SU-DHL-6 (cell line): ENCODE data around the gene NADK.

Source experiments
- H2AFZ ChIP-seq: fragments of 200-600 bp; sonication (generic); 2 replicates; pipeline ENCODE4 v1.6.1; 2014; ENCODE audit warnings: low read depth, mild to moderate bottlenecking, moderate library complexity, mixed read lengths, antibody characterized with exemption, low read length; ENCODE audit not compliant: severe bottlenecking
- H3F3A ChIP-seq: fragments of 200-600 bp; shearing (Covaris generic); 2 replicates; pipeline ENCODE4 v1.6.0; 2016; ENCODE audit warnings: antibody characterized with exemption, mild to moderate bottlenecking; ENCODE audit not compliant: insufficient read depth
- H3K27ac ChIP-seq: fragments of 200-600 bp; sonication (generic); 2 replicates; pipeline ENCODE4 v1.5.1; 2016; ENCODE audit warnings: low read depth, mild to moderate bottlenecking, low read length, moderate library complexity, mixed read lengths
- H3K27me3 ChIP-seq: fragments of 200-600 bp; sonication (generic), shearing (Covaris generic); 2 replicates; pipeline ENCODE4 v1.6.0; 2014; ENCODE audit warnings: mild to moderate bottlenecking, low read length
- H3K36me3 ChIP-seq: fragments of 200-600 bp; sonication (generic); 2 replicates; pipeline ENCODE4 v1.6.1; 2014; ENCODE audit warnings: mild to moderate bottlenecking, low read length, mixed read lengths
- H3K4me2 ChIP-seq: fragments of 300-600, 200-600 bp; shearing (Covaris generic), sonication (generic); 2 replicates; pipeline ENCODE4 v1.6.0; 2014; ENCODE audit warnings: low read length, low read depth, mild to moderate bottlenecking; ENCODE audit not compliant: poor library complexity, severe bottlenecking
- H3K4me3 ChIP-seq: fragments of 200-600 bp; sonication (generic); 2 replicates; pipeline ENCODE4 v1.5.1; 2014; ENCODE audit warnings: antibody characterized with exemption, low read length, mild to moderate bottlenecking, mixed read lengths; ENCODE audit not compliant: insufficient read depth, poor library complexity, severe bottlenecking
- H3K79me2 ChIP-seq: fragments of 200-600 bp; sonication (generic); 2 replicates; pipeline ENCODE4 v1.6.1; 2014; ENCODE audit warnings: mild to moderate bottlenecking, low read length, moderate library complexity; ENCODE audit not compliant: insufficient read depth
- H3K9ac ChIP-seq: fragments of 200-600 bp; sonication (generic); 2 replicates; pipeline ENCODE4 v1.7.0; 2014; ENCODE audit warnings: mild to moderate bottlenecking, low read length
- H3K9me2 ChIP-seq: fragments of 200-600 bp; sonication (generic); replicated peaks from 2 replicates; pipeline ENCODE4 v1.6.1; 2014; ENCODE audit warnings: low read length; ENCODE audit not compliant: insufficient read depth
- H3K9me3 ChIP-seq: fragments of 200-600 bp; sonication (generic); 2 replicates; pipeline ENCODE4 v1.6.1; 2014; ENCODE audit warnings: low read length, mixed read lengths; ENCODE audit not compliant: insufficient read depth
- H4K20me1 ChIP-seq: fragments of 200-600 bp; sonication (generic); 2 replicates; pipeline ENCODE4 v1.6.1; 2014; ENCODE audit warnings: low read depth, mild to moderate bottlenecking, antibody characterized with exemption, low read length, moderate library complexity, mixed read lengths
- CTCF ChIP-seq: fragments of 200-600 bp; sonication (generic); IDR thresholded peaks from one replicate; pipeline ENCODE4 v1.5.1; 2017; ENCODE audit warnings: antibody characterized with exemption, mild to moderate bottlenecking, low read length, moderate library complexity; ENCODE audit not compliant: insufficient read depth, poor library complexity, severe bottlenecking
- EZH2phosphoT487 ChIP-seq: fragments of 200-600 bp; sonication (generic), shearing (Covaris generic); conservative IDR thresholded peaks from 2 replicates; pipeline ENCODE4 v1.6.1; 2018; ENCODE audit warnings: mild to moderate bottlenecking, antibody characterized with exemption, low read length, moderate library complexity, mixed read lengths

The NADK gene

GRCh38 chr1:1777950-1778662 lies at the start of gene NADK:
NADK (minus strand) TSS chr1:1778470; CDS start chr1:1765406, 13,064 bp downstream.
- TF ChIP-seq EZH2phosphoT487 (no peak), CTCF (no peak)
- no peak within 1 kb of the TSS for H2AFZ ChIP-seq
- H3K79me2 ChIP-seq: peaks cover 51% of the 10 kb centered on the region
- H4K20me1 ChIP-seq: peaks cover 9% of the 10 kb centered on the region; the same call in 1 of the 2 replicates
- peak within 1 kb of the TSS; percentile 68 for H3K4me3 ChIP-seq
- H3K27me3 ChIP-seq: no peaks in the 10 kb centered on the region
- H3K4me2 ChIP-seq: peak within 1 kb of the TSS; percentile 97
- H3K9me2 ChIP-seq: no peaks in the 10 kb centered on the region
- H3F3A ChIP-seq: peaks cover 61% of the 10 kb centered on the region
- H3K9me3 ChIP-seq: no peaks in the 10 kb centered on the region
- H3K36me3 ChIP-seq: 0 out of 2 replicates have a peak, but pooled peaks cover 3% of the 10 kb centered on the region
- H3K9ac ChIP-seq: peak within 1 kb of the TSS; percentile 95
- peak within 1 kb of the TSS; percentile 100 for H3K27ac ChIP-seq

- no peaks in the 10 kb centered on the region for H3K27me3 ChIP-seq
- H3K4me2 ChIP-seq: no peak overlapping the region
- no peak for TF ChIP-seq CTCF
- peaks cover 28% of the 10 kb centered on the region; the same call in 1 of the 2 replicates for H3K36me3 ChIP-seq
- no peak overlapping the region for H3K9ac ChIP-seq
- no peaks in the 10 kb centered on the region for H3K9me2 ChIP-seq
- no peak overlapping the region for H3K4me3 ChIP-seq
- H3F3A ChIP-seq: peaks cover 6% of the 10 kb centered on the region; the same call in 1 of the 2 replicates
- no peaks in the 10 kb centered on the region for H3K9me3 ChIP-seq
- peaks cover 87% of the 10 kb centered on the region for H3K79me2 ChIP-seq
- H4K20me1 ChIP-seq: peaks cover 4% of the 10 kb centered on the region; the same call in 1 of the 2 replicates
- no peak overlapping the region for H2AFZ ChIP-seq
- H3K27ac ChIP-seq: no peak overlapping the region
Observed at GRCh38 chr1:1827089-1827848, 49.0 kb upstream of the NADK start.

- peaks cover 4% of the 10 kb centered on the region; the same call in 1 of the 2 replicates for H4K20me1 ChIP-seq
- H3K4me2 ChIP-seq: no peak overlapping the region
- no peaks in the 10 kb centered on the region for H3K27me3 ChIP-seq
- peaks cover 6% of the 10 kb centered on the region; the same call in 1 of the 2 replicates for H3F3A ChIP-seq
- H3K9me3 ChIP-seq: no peaks in the 10 kb centered on the region
- H3K79me2 ChIP-seq: peaks cover 80% of the 10 kb centered on the region
- H3K9me2 ChIP-seq: no peaks in the 10 kb centered on the region
- H3K27ac ChIP-seq: no peak overlapping the region
- no peak overlapping the region for H3K9ac ChIP-seq
- H3K36me3 ChIP-seq: peaks cover 28% of the 10 kb centered on the region; the same call in 1 of the 2 replicates
- no peak for TF ChIP-seq CTCF
- TF ChIP-seq EZH2phosphoT487: no peak
- no peak overlapping the region for H3K4me3 ChIP-seq
- no peak overlapping the region for H2AFZ ChIP-seq
Observed at GRCh38 chr1:1826356-1827088, 48.3 kb upstream of the NADK start.
